ENCODE measurements around the gene XXYLT1. TPM values are rescaled to one million over a fixed set of nuclear protein-coding genes. Genes with fewer than 3 reads are reported as not detected.

XXYLT1 gene
- polyA plus RNA-seq, 1 donor (not counting 4 experiments of a cell fraction or from before 2014, with no cell fraction given), result 11.1 TPM

GRCh38 chr3:195084746-195085145 is 186.2 kb downstream of the XXYLT1 start:
- FAIRE-seq (no peak), DNase-seq (ENCODE audit: low read depth, low spot score) (no peak)
- no peak overlapping the region for H3K27ac ChIP-seq (ENCODE audit: control insufficient read depth, insufficient read depth, low read length)
- H3K4me3 ChIP-seq (ENCODE audit: control insufficient read depth in 2 of 3, extremely low read depth in 1 of 3, insufficient read depth in 2 of 3, low read depth in 1 of 3, low read length in 3 of 3), result no peak overlapping the region
- dilution Hi-C loops (cut with MboI; ENCODE audit: extremely low pct_ligation_motif_present, low sequenced_read_pairs), result no loop called here
- H3K9me1 ChIP-seq (ENCODE audit: control insufficient read depth, extremely low read depth, insufficient read depth, low read length), result no peaks in the 10 kb centered on the region
- H3K4me2 ChIP-seq (ENCODE audit: control insufficient read depth, extremely low read depth, insufficient read depth, low read depth, low read length), result no peak overlapping the region
- no peak overlapping the region for H2AFZ ChIP-seq (ENCODE audit: control insufficient read depth, low read length)
- TF ChIP-seq CTCF (optimal IDR thresholded peaks at IDR 0.05 in 1 of 3, IDR thresholded peaks at IDR 0.05 in 1 of 3, conservative IDR thresholded peaks at IDR 0.05 in 1 of 3; ENCODE audit: extremely low read depth in 1 of 3, insufficient read depth in 2 of 3, low read length in 3 of 3) (no peak), EZH2 (IDR thresholded peaks at IDR 0.05; ENCODE audit: low read length) (no peak)
- H4K20me1 ChIP-seq (ENCODE audit: control insufficient read depth, extremely low read depth, insufficient read depth, low read length), result no peaks in the 10 kb centered on the region
- no peaks in the 10 kb centered on the region for H3K79me2 ChIP-seq (ENCODE audit: control insufficient read depth, insufficient read depth, low read length)
- H3K9me3 ChIP-seq (ENCODE audit: control insufficient read depth, low read depth, low read length), result no peaks in the 10 kb centered on the region
- H3K9ac ChIP-seq (ENCODE audit: control insufficient read depth, extremely low read depth, insufficient read depth, low read length), result no peak overlapping the region
- no peaks in the 10 kb centered on the region for H3K27me3 ChIP-seq (ENCODE audit: control insufficient read depth, extremely low read depth, insufficient read depth, low read length)
- peaks cover 5% of the 10 kb centered on the region for H3K4me1 ChIP-seq (ENCODE audit: control insufficient read depth, extremely low read depth, insufficient read depth, low read length)
- no peaks in the 10 kb centered on the region for H3K36me3 ChIP-seq (ENCODE audit: control insufficient read depth in 2 of 2, extremely low read depth in 1 of 2, insufficient read depth in 2 of 2, low read length in 2 of 2)

GRCh38 chr3:195083659-195084058 is 187.3 kb downstream of the XXYLT1 start:
- Histone ChIP-seq H3K9me1 (ENCODE audit: control insufficient read depth, extremely low read depth, insufficient read depth, low read length) (no peaks in the 10 kb centered on the region), H3K79me2 (ENCODE audit: control insufficient read depth, insufficient read depth, low read length) (no peaks in the 10 kb centered on the region), H3K9me3 (ENCODE audit: control insufficient read depth, low read depth, low read length) (no peaks in the 10 kb centered on the region), H3K4me2 (ENCODE audit: control insufficient read depth, extremely low read depth, insufficient read depth, low read depth, low read length) (no peak overlapping the region), H3K36me3 (ENCODE audit: control insufficient read depth in 2 of 2, extremely low read depth in 1 of 2, insufficient read depth in 2 of 2, low read length in 2 of 2) (no peaks in the 10 kb centered on the region), H2AFZ (ENCODE audit: control insufficient read depth, low read length) (no peak overlapping the region), H3K9ac (ENCODE audit: control insufficient read depth, extremely low read depth, insufficient read depth, low read length) (no peak overlapping the region), H3K4me1 (ENCODE audit: control insufficient read depth, extremely low read depth, insufficient read depth, low read length) (peaks cover 5% of the 10 kb centered on the region), H3K27me3 (ENCODE audit: control insufficient read depth, extremely low read depth, insufficient read depth, low read length) (no peaks in the 10 kb centered on the region), H3K4me3 (ENCODE audit: control insufficient read depth in 2 of 3, extremely low read depth in 1 of 3, insufficient read depth in 2 of 3, low read depth in 1 of 3, low read length in 3 of 3) (no peak overlapping the region), H4K20me1 (ENCODE audit: control insufficient read depth, extremely low read depth, insufficient read depth, low read length) (no peaks in the 10 kb centered on the region), H3K27ac (ENCODE audit: control insufficient read depth, insufficient read depth, low read length) (no peak overlapping the region)
- DNase-seq (ENCODE audit: low read depth, low spot score) (no peak), FAIRE-seq (no peak)
- TF ChIP-seq CTCF (optimal IDR thresholded peaks at IDR 0.05 in 1 of 3, IDR thresholded peaks at IDR 0.05 in 1 of 3, conservative IDR thresholded peaks at IDR 0.05 in 1 of 3; ENCODE audit: extremely low read depth in 1 of 3, insufficient read depth in 2 of 3, low read length in 3 of 3) (no peak), EZH2 (IDR thresholded peaks at IDR 0.05; ENCODE audit: low read length) (no peak)
- dilution Hi-C loops (cut with MboI; ENCODE audit: extremely low pct_ligation_motif_present, low sequenced_read_pairs), result no loop called here
